Right lobe of liver (tissue), 4 donors: ENCODE measurements around the gene OR2B6.

Experiments
- POLR2A ChIP-seq: fragments of 450-650 bp; IDR thresholded peaks from one replicate; pipeline ENCODE4 v1.6.1; 2017; ENCODE audit warnings: antibody characterized with exemption, mild to moderate bottlenecking
- TF ChIP-seq, protein P1 (sequence below), 4 donors: fragments of 200-600 bp in 3 of 4; fragments of 450-650 bp in 1 of 4; IDR thresholded peaks; one replicate each; pipeline versions ENCODE4 v1.5.1 to v1.8.0; 2016 to 2022; ENCODE audit warnings: antibody characterized with exemption in 4 of 4, mild to moderate bottlenecking in 2 of 4
- donor health status: DM: no; HTN: no; CAD: no.
- donor health status: DM: no; HTN: no; CAD: no.
- donor health status: DM: no; HTN: yes; CAD: no.

- TF ChIP-seq, protein P1, sequence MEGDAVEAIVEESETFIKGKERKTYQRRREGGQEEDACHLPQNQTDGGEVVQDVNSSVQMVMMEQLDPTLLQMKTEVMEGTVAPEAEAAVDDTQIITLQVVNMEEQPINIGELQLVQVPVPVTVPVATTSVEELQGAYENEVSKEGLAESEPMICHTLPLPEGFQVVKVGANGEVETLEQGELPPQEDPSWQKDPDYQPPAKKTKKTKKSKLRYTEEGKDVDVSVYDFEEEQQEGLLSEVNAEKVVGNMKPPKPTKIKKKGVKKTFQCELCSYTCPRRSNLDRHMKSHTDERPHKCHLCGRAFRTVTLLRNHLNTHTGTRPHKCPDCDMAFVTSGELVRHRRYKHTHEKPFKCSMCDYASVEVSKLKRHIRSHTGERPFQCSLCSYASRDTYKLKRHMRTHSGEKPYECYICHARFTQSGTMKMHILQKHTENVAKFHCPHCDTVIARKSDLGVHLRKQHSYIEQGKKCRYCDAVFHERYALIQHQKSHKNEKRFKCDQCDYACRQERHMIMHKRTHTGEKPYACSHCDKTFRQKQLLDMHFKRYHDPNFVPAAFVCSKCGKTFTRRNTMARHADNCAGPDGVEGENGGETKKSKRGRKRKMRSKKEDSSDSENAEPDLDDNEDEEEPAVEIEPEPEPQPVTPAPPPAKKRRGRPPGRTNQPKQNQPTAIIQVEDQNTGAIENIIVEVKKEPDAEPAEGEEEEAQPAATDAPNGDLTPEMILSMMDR (IDR thresholded peaks at IDR 0.05) = no peak
- no peak for TF ChIP-seq POLR2A
Observed at GRCh38 chr6:27966816-27967426, 9.9 kb downstream of the OR2B6 start.
